GM12878 (cell line): ENCODE data around the gene CEP128. TPM values are rescaled to one million over a fixed set of nuclear protein-coding genes. Genes with fewer than 3 reads are reported as not detected.

Experiments used
- ATAC-seq: fragments of 200-7000 bp; cut with Tn5 transposase; 3 replicates; pipeline ENCODE4 v1.9.1; 2020; ENCODE audit warnings: mild to moderate bottlenecking, moderate library complexity
- BruUV-seq: library from RNA; stranded (reverse); fragments of 400-500 nt; replicated peaks from 2 replicates; lab custom pipeline; 2021; lab: Mats Ljungman, UMichigan
- CTCF ChIA-PET: fragments of 300-600 bp; sonication (Branson Sonifier 250); formaldehyde crosslinking; extraction: SDS; loops from one replicate; lab custom pipeline; 2021; ENCODE audit warnings: inconsistent platforms; lab: Yijun Ruan, JAX
- POLR2A ChIA-PET: fragments of 350-600 bp; formaldehyde crosslinking; extraction: SDS; loops from one replicate; lab custom pipeline; 2021; ENCODE audit warnings: inconsistent platforms; lab: Charles Lee
- RAD21 ChIA-PET: fragments of 300-600 bp; sonication (Branson Sonifier 250); formaldehyde crosslinking; loops from one replicate; lab custom pipeline; 2023; ENCODE audit warnings: antibody characterized with exemption; ENCODE audit not compliant: unreplicated experiment; lab: Charles Lee
- SMC1A ChIA-PET: fragments of 300-600 bp; sonication (Branson Sonifier 250); formaldehyde crosslinking; loops from one replicate; lab custom pipeline; 2023; ENCODE audit not compliant: unreplicated experiment, uncharacterized antibody; lab: Charles Lee
- DNase-seq: peaks from one replicate; pipeline ENCODE4 v3.0.0-alpha.2; 2011; ENCODE audit warnings: low read depth, low spot score
- FAIRE-seq: peaks from 3 replicates; lab custom pipeline; 2011; peaks lifted over from hg19 to GRCh38; lab: Jason Lieb, UNC
- H2AFZ ChIP-seq: 2 replicates; pipeline ENCODE4 v1.6.0; 2011; ENCODE audit warnings: low read depth, low read length, control low read depth; ENCODE audit not compliant: control insufficient read depth
- H3K27ac ChIP-seq: 2 replicates; pipeline ENCODE4 v1.5.1; 2011; ENCODE audit warnings: control low read depth; ENCODE audit not compliant: control insufficient read depth, insufficient read depth
- H3K27me3 ChIP-seq, 2 experiments: replicated peaks in 1 of 2; 2 replicates each; pipeline versions ENCODE4 v1.6.0 to v1.6.1; 2011; ENCODE audit warnings: low read length in 1 of 2; ENCODE audit not compliant: control insufficient read depth in 2 of 2, insufficient read depth in 2 of 2
- H3K36me3 ChIP-seq, 2 experiments: 2 replicates each; pipeline ENCODE4 v1.5.1; 2011; ENCODE audit warnings: low read length in 1 of 2; ENCODE audit not compliant: control insufficient read depth in 2 of 2, insufficient read depth in 2 of 2
- H3K4me1 ChIP-seq: 2 replicates; pipeline ENCODE4 v1.6.1; 2011; ENCODE audit warnings: mild to moderate bottlenecking, low read length, moderate library complexity, mixed read lengths; ENCODE audit not compliant: control insufficient read depth, insufficient read depth
- H3K4me2 ChIP-seq: 2 replicates; pipeline ENCODE4 v1.6.0; 2011; ENCODE audit warnings: control low read depth; ENCODE audit not compliant: control insufficient read depth, insufficient read depth
- H3K4me3 ChIP-seq: fragments of 200-600 bp; sonication (generic); 2 replicates; pipeline ENCODE4 v1.5.1; 2016
- H3K79me2 ChIP-seq: 2 replicates; pipeline ENCODE4 v1.6.0; 2011; ENCODE audit warnings: low read length; ENCODE audit not compliant: control insufficient read depth, insufficient read depth
- H3K9ac ChIP-seq: 2 replicates; pipeline ENCODE4 v1.8.0; 2011; ENCODE audit warnings: low read length, control low read depth, mixed read lengths; ENCODE audit not compliant: control insufficient read depth, insufficient read depth
- H3K9me3 ChIP-seq: replicated peaks from 3 replicates; pipeline ENCODE4 v1.5.1; 2011; ENCODE audit warnings: mild to moderate bottlenecking, low read length; ENCODE audit not compliant: control insufficient read depth, insufficient read depth
- H4K20me1 ChIP-seq: 2 replicates; pipeline ENCODE4 v1.6.0; 2011; ENCODE audit not compliant: control insufficient read depth, insufficient read depth
- BACH1 ChIP-seq: fragments of 450-650 bp; IDR thresholded peaks from 2 replicates; pipeline ENCODE4 v1.6.1; 2017; ENCODE audit warnings: mild to moderate bottlenecking, borderline replicate concordance
- BMI1 ChIP-seq: fragments of 450-650 bp; IDR thresholded peaks from 2 replicates; pipeline ENCODE4 v1.6.1; 2016; ENCODE audit warnings: mild to moderate bottlenecking, moderate library complexity, borderline replicate concordance
- CREB1 ChIP-seq: IDR thresholded peaks from 2 replicates; pipeline ENCODE4 v1.6.1; 2012; ENCODE audit warnings: low read depth, mild to moderate bottlenecking, inconsistent platforms
- EGR1 ChIP-seq, 2 experiments: IDR thresholded peaks; 1 replicate in 1 of 2; 2 replicates in 1 of 2; pipeline ENCODE4 v1.6.1; 2011 to 2012; ENCODE audit warnings: low read depth in 2 of 2, low read length in 2 of 2, borderline replicate concordance in 1 of 2, mild to moderate bottlenecking in 1 of 2, moderate library complexity in 1 of 2
- MEF2A ChIP-seq: IDR thresholded peaks from 2 replicates; pipeline ENCODE4 v1.6.1; 2011; ENCODE audit warnings: low read depth, mild to moderate bottlenecking, low read length, moderate library complexity; ENCODE audit not compliant: insufficient read depth
- POU2F2 ChIP-seq: IDR thresholded peaks from 3 replicates; pipeline ENCODE4 v1.6.1; 2011; ENCODE audit warnings: low read depth, mild to moderate bottlenecking, low read length, borderline replicate concordance
- SMC3 ChIP-seq: IDR thresholded peaks from 2 replicates; pipeline ENCODE4 v1.6.1; 2011; ENCODE audit warnings: low read length, improper control_type of control experiment, borderline replicate concordance
- ZBTB4 ChIP-seq: fragments of 450-650 bp; formaldehyde crosslinking; IDR thresholded peaks from 2 replicates; pipeline ENCODE4 v1.4.0; 2022; ENCODE audit warnings: mild to moderate bottlenecking, moderate library complexity
- WGBS: methylation state at CpG from one replicate; pipeline ENCODE4 v1.1.6; 2016; ENCODE audit warnings: low lambda C conversion rate; ENCODE audit not compliant: insufficient replicate concordance, insufficient coverage; ENCODE audit errors: missing lambda C conversion rate; 5-methylcytosine and 5-hydroxymethylcytosine counted together
- in situ Hi-C: fragments of 300-500 bp; cut with MboI; formaldehyde crosslinking; loops from 9 replicates; pipeline ENCODE4 v1.14.3; 2018; ENCODE audit warnings: mixed read lengths
- intact Hi-C: fragments of 100-400 bp; cut with micrococcal nuclease; formaldehyde crosslinking; loops from one replicate; pipeline ENCODE4 v1.14.2; 2022; ENCODE audit not compliant: unreplicated experiment
- polyA plus RNA-seq, 11 experiments: library from polyadenylated mRNA; depleted of rRNA in 4 of 11; unstranded in 6 of 11; stranded (reverse) in 5 of 11; fragments of >200 nt; fragmentation: Nextera tagmentation in 4 of 11; fragmentation: Illumina TruSeq in 1 of 11; extraction: Ambion mirVana in 4 of 11; extraction: Trizol in 1 of 11; gene quantifications; 1 replicate in 1 of 11; 2 replicates in 10 of 11; pipeline versions ENCODE4 v1.2.1 to v1.2.3, GENCODE V29; 2011 to 2016; ENCODE audit warnings: inconsistent platforms in 2 of 11, missing spikeins in 2 of 11, low read depth in 1 of 11
- total RNA-seq, 4 experiments: library from RNA; depleted of rRNA in 3 of 4; stranded (reverse); fragments of >200 nt in 3 of 4; fragmentation: Illumina TruSeq in 1 of 4; extraction: Trizol in 1 of 4; gene quantifications; 2 replicates each; pipeline versions ENCODE4 v1.2.1 to v1.2.3, GENCODE V29; 2013 to 2021

Gene CEP128
- total and polyA plus RNA-seq, 10 of the 15 experiments (the other 5 are each of a cell fraction or from before 2014, with no cell fraction given), result 1.1 to 6.7 (median 3.4) TPM

- CTCF ChIA-PET, result no interaction called here
- H3K4me2 ChIP-seq, result no peak overlapping the region
- SMC1A ChIA-PET, result no interaction called here
- no peaks in the 10 kb centered on the region for H3K27me3 ChIP-seq
- H3K9ac ChIP-seq, result no peak overlapping the region
- H3K4me3 ChIP-seq, result no peak overlapping the region
- ATAC-seq (no peak), DNase-seq (no peak), FAIRE-seq (no peak)
- intact Hi-C loops (no loop called here), in situ Hi-C loops (no loop called here)
- no peak overlapping the region for H2AFZ ChIP-seq
- 94% methylated on average over 2 of the region's 2 CpGs for WGBS
- no peaks in the 10 kb centered on the region for H4K20me1 ChIP-seq
- H3K9me3 ChIP-seq, result no peaks in the 10 kb centered on the region
- no peaks in the 10 kb centered on the region for H3K79me2 ChIP-seq
- H3K27ac ChIP-seq, result no peak overlapping the region
- no peaks in the 10 kb centered on the region for H3K36me3 ChIP-seq
- POLR2A ChIA-PET, result no interaction called here
- no TSS peak for BruUV-seq
- no peak for TF ChIP-seq SMC3
- TF ChIP-seq EGR1 (IDR thresholded peaks at IDR 0.05; ENCODE audit: borderline replicate concordance in 1 of 2, low read depth in 2 of 2, low read length in 2 of 2), result no peak
- TF ChIP-seq ZBTB4 (CRISPR knock-in tag), result no peak
- no peak for TF ChIP-seq BMI1
- TF ChIP-seq MEF2A, result no peak
- no peak for TF ChIP-seq POU2F2
- TF ChIP-seq CREB1, result no peak
- TF ChIP-seq BACH1, result no peak
- H3K4me1 ChIP-seq, result no peaks in the 10 kb centered on the region
- RAD21 ChIA-PET, result no interaction called here
Measured at GRCh38 chr14:80543211-80543610, 398.3 kb downstream of the CEP128 start.
